ENCODE results near the gene POU6F1.
"Not testable (repeated sequence)": the region's sequence is repeated elsewhere in the genome, so short reads cannot be mapped to it uniquely, and the experiment has no call there.

POU6F1 gene

DNA sequence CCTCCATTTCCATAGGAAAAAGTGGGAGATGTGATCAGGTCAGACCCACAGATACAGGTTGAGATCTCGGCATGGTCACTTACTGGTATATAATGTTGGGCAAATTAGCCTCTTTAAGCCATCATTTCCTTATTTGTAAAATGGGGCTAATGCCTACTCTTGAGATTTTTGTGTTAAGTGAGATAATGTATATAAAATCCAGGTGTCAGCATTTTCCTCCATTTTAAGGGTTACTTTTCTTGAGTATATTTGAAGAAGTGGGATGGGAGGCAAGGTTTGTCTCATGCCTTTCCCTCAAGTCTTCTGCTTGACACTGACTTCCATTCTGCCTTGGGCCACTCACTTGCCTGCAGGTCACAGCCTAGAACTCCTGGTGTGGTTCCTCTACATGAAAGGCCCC, 10.1 kb upstream of the POU6F1 start:
- no peak for DNase-seq

DNA sequence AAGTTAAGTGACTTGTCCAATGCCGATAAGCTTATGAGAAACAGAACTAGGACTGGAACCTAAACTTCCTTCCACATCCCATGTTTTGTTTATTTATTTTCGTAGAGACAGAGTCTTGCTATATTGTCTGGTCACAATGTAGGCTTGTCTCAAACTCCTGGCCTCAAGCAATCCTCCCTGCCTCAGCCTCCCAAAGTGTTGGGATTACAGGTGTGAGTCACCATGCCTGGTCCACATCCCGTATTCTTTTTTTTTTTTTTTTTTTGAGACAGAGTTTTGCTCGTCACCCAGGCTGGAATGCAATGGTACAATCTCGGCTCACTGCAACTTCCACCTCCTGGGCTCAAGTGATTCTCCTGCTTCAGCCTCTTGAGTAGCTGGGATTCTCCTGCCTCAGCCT, 9.2 kb upstream of the POU6F1 start:
- not testable (repeated sequence) for DNase-seq

DNA sequence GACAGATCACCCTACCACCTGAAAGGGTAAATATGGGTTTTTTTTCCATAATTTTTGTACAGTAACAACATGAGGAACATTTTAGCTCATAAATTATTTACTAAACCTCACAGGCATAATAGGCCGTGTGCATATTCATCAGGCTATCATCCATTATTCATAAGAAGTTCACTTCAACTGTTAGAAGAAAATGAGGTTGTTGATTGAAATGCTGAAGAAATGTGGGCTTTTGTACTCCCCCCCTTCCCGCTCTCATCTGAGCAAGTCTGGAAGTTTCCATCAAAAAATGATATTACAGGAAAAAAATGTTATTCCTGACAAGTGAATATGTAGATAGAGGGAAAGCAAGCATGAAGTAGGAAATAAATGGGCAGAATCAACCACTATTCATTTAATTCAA, 7.9 kb upstream of the POU6F1 start:
- DNase-seq = no peak

DNA sequence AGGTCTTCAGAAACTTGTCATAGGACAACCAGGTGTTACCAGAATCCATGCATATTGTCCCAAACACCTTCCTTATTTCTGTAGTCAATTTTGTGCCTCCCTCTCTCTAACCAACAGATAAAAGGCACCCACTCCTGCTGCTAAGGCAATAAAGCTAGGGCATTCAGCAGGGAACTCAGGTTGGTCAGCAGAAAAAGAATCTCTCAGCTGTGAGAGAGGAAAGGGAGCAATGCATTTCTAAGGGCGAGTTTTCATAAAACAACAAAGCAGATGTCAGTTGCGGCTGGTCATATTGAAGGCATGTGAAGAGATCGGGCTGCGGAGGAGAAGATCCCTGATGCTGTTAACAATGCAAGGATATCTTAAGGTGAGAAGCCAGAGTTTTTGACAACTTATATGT, 7.4 kb upstream of the POU6F1 start:
- DNase-seq = no peak

DNA sequence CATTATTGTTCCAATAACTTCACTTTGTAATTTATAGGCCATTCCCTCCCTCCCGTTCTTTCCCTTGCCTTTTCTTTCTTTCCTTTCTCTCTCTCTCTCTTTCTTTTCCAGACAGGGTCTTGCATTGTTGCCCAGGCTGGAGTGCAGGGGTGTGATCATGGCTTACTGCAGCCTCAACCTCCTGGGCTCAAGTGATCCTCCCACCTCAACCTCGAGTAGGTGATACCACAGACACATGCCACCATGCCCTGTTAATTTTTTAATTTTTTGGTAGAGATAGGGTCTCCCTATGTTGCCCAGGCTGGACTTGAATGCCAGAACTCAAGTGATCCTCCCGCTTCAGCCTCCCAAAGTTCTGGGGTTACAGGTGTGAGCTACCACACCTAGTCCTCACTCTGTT, 6.8 kb upstream of the POU6F1 start:
- no peak for DNase-seq

DNA sequence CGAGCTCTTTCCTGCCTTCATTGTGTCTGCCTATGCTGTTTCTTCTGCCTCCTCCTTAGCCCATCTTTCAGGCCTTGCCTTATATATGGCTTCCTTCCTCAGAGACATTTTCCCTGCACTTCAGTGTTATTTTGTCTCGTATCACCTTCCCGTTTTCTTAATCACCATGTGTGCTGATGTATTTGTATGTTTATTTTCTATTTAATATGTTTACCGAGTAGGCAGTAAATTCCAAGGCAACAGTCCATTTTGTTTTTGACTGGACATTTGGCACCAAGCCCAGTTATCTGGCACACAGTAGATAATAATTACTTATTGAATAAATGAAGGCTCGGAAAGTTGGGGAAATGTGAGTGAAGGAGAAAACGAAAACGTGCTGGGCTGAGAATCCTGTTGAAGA, 4.6 kb upstream of the POU6F1 start:
- no peak for DNase-seq

DNA sequence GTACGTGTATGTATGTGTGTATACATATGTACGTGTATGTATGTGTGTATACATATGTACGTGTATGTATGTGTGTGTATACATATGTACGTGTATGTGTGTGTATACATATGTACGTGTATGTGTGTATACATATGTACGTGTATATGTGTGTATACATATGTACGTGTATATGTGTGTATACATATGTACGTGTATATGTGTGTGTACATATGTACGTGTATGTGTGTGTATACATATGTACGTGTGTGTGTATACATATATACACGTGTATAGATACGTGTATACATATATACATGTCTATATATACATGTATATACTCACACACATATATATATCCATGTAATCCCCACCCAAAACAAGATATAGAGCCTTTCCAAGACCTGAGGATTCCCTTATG, 2.0 kb upstream of the POU6F1 start:
- not testable (repeated sequence) for DNase-seq

DNA sequence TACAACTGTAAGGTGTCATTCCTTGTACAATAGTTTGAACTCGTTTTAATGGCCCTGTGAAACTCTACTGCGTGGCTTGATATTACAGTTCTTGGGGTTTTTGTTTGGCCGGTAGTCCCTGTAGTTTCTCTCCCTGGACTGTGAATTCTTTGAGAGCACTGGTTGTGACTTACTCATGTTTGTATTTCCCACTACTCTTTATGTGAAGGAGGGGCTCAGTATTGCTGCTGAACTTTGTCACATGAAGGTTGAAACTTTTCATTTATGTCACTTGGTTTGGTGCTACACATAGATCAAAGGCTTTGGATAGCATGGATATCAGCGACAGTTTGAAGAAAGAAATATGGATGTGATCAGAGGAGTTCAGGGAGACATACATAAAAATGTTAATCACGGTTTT, 1.5 kb upstream of the POU6F1 start:
- DNase-seq = no peak

DNA sequence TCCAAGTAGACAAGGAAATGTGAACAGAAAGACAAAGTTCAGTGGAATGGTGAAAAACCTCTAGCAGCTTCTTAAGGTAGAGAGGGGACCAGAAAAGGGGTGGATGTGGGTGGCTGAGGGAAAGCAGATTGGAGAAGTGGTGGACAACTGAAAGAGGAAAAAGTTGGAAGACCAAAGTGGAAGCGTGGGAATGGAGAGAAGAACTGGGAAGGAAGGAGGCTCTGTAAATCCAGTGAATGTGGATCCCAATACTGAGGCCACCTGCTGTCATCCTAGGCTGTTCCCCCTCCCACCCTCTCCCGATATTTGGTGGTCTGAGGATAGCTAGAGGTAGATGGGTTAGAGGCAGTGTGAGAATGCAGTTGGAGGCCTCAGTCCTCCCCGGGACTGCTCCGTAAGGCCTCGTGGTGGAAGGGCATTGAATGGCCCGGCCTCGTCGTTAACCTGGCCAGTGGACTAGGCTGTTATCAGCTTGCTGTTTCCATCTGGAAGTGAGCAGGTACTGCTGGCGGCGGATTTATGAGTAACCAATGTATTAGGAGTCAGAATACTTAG, 822 bp upstream of the POU6F1 start:
- peak in 1 of 2 experiments; percentile 24 for DNase-seq

DNA sequence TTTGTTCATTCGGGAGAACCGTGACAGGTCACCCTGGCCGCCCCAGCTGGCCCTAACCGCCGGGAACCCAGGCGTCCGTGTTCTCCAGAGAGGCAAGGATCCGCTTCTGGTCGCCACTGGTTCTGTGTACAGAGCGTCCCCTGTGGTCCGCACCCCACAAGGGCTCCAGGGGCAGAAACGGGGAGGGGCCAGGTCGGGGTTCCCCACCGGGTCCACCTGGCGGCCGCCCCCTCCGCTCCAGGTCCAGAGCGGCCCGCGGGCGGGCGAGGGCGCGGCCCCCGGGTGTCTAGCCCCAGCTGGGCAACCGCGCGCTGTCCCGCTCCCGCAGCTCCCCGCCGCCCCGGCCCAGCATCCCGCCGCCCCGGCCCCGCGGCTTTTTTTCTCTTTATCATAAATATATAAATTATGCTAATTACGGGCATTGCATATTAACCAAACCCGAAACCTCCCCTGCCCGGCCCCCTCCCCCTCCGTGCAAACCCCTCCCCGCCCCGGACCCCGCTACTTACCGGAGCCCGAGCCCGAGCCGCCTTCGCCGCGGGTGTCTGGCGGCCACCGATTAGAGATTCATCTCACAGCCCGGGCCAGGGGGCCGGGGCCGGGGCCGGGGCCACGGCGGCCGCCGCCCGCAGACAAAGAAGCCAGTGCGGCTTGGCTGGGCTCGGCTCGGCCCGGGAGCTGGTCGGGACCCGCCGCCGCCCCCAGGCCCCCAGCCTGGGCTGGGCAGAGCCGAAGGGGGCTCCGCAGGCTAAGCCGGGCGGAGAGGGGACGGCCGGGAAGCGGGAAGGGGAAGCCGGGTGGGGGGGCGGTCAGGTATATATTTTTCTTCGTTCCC, 512 bp downstream of the POU6F1 start:
- peak; percentile 46 to 61 for DNase-seq

DNA sequence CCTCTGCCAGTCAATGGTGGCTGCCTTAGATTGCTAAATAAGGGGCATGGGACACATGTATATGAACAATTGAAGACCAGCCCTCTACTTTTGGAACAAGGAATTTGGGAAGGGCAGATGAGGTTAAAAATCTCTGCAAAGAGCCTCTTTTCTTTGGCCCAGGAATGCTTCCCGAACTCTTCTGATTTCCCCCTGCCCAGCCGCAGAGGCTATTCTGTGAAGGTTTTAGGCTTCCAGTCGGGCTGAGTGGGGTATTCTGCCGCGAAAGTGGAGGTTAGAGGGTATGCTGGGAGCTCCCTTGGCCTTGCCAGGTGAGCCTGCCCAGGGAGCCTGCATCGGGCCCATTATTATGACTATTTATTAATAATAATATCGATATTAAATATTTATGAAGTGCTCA, 1.2 kb downstream of the POU6F1 start:
- no peak for DNase-seq

DNA sequence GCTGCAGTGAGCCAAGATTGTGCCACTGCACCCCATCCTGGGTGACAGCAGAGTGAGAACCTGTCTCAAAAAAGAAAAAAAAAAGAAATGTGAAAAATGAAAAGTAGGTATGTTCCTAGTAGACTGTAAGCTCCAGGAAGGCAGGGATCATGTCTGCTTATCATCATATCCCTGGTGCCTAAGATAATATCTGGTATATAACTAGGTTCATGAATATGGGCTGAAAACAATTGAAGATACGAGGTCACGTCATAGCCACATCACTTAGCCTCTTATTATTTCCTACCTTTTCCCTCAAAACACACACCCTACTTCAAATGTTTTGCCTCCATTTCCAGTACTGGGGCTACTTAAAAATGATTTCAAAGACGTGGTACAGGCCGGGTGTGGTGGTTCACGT, 3.0 kb downstream of the POU6F1 start:
- no peak for DNase-seq

DNA sequence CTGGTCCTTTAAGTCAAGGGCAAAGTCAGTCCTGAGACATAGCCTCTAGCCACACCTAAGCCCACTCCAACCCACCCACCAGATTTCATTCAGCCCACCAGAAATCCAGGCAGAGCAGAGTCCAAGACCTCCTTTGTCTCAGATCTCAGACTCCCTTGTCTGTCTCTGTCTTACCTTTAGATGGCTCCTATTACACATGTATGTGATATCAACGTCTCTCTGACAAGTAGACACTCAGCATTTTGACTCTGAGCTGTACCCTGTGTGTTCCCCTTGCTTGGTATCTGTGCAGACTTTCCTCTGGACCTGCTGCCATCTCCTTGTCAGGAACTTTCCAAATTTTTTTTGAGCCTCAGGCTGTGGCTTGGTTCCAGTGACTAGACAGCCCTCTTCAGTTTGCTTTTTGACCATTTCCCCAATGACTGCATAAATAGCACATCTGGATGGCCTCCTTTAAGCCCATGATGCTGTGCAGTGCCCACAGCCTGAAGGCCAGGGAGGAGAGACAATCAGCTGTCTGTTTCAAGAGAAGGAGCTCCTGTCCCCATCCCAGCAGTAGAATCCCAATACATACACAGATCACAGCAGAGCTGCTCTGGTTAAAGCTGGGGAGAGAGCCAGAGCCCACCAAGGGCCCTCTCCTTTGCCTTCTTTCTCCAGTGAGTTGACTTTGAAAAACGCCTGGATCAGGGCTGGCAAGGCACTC, 7.0 kb downstream of the POU6F1 start:
- no peak for DNase-seq

DNA sequence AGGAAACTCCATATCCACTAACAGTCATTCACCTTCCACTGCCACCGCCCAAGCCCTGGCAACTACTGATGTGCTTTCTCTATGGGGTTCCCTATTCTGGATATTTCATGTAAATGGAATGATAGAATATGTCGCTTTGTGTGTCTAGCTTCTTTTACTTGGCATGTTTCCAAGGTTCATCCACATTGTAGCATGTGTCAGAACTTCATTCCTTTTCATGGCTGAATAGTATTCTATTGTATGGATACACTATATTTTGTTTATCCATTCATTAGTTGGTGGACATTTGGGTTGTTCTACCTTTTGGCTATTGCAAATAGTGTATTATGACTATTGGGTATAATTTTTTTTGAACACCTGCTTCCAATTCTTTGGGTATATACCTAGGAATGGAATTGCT, 8.6 kb downstream of the POU6F1 start:
- no peak for DNase-seq

DNA sequence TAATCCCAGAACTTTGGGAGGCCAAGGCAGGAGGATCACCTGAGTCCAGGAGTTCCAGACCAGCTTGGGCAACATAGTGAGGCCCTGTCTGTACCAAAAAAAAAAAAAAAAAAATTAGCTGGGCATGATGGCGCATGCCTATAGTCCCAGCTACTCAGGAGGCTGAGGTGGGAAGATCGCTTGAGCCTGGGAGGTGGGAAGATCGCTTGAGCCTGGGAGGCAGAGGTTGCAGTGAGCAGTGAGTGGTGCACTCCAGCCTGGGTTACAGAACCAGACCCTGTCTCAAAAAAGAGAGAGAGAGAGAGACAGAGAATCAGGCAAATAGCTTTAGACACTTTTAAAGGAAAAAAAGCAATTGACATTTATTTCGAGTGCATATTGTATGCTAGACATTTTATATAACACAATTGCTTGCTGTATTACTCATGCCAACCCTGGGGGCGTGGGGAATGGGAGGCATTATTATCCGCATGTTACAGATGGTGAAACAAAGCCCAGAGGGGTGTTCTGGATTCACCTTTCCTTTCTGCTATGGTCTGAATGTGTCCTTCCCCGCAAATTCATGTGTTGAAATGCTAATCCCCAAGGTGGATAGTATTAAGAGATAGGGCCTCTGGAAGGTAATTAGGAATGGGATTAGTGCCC, 9.7 kb downstream of the POU6F1 start:
- DNase-seq = no peak

DNA sequence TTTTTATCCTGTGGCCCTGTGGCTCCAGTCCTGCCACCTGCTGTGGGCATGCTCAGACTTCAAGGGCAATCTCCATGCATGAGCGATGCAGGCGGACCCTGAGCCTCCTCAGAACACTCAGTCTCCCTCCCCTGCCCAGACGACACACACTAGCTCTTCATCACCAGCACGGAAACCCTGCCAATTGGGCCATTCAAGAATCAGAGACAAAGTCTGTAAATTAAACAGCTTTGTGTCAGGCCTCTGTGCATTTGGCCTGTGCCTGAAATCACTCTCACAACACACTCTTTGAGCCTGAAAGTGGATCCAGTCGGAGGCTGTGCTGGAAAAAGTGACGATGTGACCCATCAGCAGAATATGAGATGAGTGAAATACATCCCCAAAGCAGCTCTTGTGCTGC, 12.5 kb downstream of the POU6F1 start:
- no peak for DNase-seq

DNA sequence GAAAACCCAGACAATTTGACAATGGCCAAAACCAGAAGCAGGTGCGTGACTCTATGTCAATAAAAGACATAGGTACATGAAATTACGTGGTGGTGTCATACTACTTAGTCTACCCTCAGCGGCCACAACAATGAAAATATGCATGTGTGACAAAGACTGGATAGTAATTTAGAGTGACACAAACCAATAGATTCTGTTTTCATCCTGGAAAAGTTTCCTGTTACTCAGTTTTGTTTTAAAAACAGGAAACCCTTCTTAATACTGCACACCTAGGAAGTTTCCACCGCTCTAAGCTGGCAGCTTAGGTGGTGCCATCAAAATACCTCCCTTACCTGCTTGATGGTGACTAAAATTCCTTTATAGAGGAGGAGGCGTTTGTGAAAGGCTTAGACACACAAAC, 15.1 kb downstream of the POU6F1 start:
- no peak for DNase-seq

DNA sequence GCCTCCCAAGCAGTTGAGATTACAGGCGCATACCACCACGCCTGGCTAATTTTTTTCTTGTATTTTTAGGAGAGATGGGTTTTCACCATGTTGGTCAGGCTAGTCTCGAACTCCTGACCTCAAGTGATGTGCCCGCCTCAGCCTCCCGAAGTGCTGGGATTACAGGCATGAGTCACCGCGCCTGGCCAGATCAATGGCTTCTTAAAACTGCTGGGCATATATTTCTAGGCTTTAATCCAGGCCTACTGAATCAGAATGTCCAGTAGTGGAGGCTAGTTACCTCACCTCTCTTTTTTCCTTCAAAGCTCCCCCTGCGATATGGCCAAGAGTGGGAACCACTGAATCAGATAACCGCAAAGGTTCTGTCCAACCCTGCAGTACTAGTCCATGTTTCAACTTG, 17.1 kb downstream of the POU6F1 start:
- no peak for DNase-seq

DNA sequence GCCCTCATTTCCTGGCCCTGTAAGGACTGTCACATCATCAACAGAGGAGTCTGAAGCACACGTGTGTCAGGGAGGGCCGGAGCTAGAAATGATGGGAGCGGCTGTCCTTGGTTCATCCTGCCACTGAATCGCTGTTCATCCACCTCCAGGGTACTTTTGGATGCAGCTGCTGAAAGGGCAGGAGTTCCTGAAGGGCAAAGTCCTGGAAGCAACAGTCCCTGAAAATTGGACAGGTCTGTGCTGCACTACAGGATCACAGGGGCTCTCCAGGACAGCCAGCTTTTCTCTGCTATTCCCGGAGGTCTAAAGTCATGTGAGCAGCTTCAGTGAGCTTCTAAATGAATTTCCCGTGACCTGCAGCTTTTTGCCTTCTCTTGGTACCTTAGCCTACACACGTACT, 17.7 kb downstream of the POU6F1 start:
- no peak for DNase-seq

DNA sequence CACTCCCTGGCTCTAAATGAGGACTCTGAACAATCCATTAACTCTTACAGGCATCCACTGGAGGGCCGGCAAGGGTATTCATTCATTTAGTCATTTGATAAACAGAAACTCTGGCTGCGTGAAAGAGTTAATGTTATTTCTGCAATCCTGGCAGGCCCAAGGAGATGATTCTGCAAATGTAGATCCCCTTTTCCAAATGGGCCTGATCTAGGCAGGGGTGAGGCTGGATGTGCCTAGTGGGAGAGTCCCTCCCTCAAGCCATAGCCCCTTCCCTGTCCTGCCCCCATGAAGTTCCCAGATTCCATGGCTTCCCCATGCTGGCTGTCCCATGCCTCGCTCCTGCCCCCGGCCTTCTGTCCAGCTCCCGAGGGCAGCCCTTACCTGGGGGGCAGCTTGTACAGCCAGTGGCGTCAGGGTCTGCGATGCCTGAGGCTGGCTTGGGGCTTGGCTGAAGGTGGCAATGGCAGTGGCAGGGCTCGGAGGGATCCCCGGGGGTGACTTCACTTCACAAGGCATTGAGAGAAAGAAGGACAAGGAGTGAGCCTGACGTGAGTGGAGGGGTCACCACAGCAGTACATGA, 18.4 kb downstream of the POU6F1 start:
- DNase-seq = no peak

DNA sequence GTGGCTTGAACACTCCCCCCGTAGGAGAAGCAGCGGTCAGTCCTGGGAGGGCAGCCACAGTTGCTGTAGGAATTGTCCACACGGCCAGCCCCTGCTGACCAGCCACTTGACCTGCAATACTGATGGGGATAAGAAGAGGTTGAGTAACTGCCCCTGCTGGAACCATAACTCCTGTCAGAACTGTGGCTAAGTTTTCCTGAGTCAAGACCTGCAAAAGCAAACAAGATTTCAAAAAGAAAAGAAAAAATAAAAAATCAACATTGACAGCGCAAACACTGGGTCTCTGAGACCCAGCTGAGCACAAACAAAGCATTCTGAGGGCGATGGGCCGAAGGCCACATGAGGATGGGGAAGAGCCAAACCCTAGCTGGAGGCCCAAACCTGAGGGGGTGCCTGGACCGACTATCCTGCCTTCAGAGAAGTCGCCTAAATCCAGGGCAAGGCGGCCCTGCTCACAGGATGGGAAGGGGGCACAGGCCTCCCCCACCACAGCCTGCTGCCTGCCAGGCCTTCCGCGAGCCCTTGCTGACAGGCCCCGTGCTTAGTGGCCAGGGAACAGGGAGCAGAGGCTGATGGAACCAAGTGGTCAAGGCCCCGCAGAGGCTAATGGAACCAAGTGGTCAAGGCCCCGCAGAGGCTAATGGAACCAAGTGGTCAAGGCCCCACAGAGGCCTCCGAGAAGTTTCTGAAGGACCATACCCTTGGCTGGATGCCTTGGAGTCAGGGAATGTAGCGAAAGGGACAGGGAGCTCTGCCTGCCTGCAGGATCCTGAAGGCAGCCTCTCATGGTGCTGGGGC, 19.1 kb downstream of the POU6F1 start:
- no peak for DNase-seq

DNA sequence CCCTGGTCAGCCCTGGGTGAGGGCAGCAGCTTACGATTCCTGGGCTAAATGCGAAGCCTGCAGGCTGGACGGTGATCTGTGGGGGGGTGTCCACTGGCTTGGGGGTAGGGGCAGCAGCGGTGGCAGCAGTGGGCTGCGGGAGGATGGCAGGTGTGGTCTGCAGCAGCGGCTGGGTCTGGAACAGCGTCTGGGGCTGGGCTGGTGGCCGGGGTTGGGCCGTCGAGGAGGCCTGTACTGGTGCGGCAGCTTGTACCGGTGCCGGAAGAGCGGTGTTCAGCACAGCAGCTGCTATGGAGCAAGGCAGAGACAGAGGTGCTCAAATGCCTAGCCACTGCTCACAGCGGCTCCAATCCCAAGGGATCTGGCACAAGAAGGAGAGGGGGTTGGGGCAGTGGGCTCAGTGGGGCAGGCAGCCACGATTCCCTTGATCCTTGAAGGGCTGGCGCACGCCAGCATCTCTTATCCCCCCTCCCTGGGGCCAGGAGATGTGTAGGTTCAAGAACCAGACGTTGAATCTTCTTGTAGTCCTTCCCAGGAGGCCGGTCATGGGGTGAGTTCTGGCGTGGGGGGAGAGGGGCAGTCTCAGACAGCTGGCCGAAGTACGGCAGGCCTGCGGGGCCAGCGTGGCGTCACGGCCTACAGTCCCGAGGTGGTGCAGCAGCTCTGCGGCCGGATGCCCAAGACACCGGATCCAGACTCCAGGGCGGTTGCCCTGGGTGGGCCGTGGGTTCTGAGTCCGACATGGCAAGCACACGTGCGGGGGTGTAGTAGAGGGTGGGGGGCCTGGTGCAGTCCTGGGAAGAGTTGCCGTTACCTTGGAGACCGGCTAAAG, 19.9 kb downstream of the POU6F1 start:
- DNase-seq = no peak
